K562 (cell line): ENCODE data around the gene ASIC1. TPM values are rescaled to one million over a fixed set of nuclear protein-coding genes. Genes with fewer than 3 reads are reported as not detected.

Experiments used
- ARID2 ChIP-seq: fragments of 450-650 bp; IDR thresholded peaks from 2 replicates; pipeline ENCODE4 v1.6.1; 2017; ENCODE audit warnings: antibody characterized with exemption, mild to moderate bottlenecking
- CCNT2 ChIP-seq: IDR thresholded peaks from 2 replicates; pipeline ENCODE4 v1.6.1; 2011; ENCODE audit warnings: borderline replicate concordance, low read depth, mild to moderate bottlenecking, moderate library complexity, mixed read lengths, low read length; ENCODE audit not compliant: insufficient read length; ENCODE audit errors: extremely low read depth
- CREBBP ChIP-seq: IDR thresholded peaks from one replicate; pipeline ENCODE4 v1.6.1; 2012; ENCODE audit warnings: low read depth, mild to moderate bottlenecking, control low read depth, inconsistent platforms, low read length
- CTCF ChIP-seq, 3 experiments: IDR thresholded peaks in 2 of 3; conservative IDR thresholded peaks in 1 of 3; 2 replicates each; pipeline ENCODE4 v1.5.1; 2011 to 2012; ENCODE audit warnings: low read length in 3 of 3, mild to moderate bottlenecking in 3 of 3, control low read depth in 2 of 3, improper control_type of control experiment in 1 of 3, inconsistent platforms in 1 of 3, low read depth in 1 of 3, mixed read lengths in 1 of 3, moderate library complexity in 1 of 3; ENCODE audit not compliant: insufficient read depth in 2 of 3
- EGR1 ChIP-seq: fragments of 450-650 bp; conservative IDR thresholded peaks from 2 replicates; pipeline ENCODE4 v1.6.1; 2017; ENCODE audit warnings: mild to moderate bottlenecking
- EP300 ChIP-seq: IDR thresholded peaks from 2 replicates; pipeline ENCODE4 v1.6.1; 2012; ENCODE audit warnings: low read length, improper control_type of control experiment
- MTF1 ChIP-seq: fragments of 250-450 bp; sonication (Bioruptor Pico); IDR thresholded peaks from 2 replicates; pipeline ENCODE4 v1.9.0; 2021; ENCODE audit warnings: moderate library complexity, mild to moderate bottlenecking, inconsistent platforms, borderline replicate concordance
- NELFE ChIP-seq: IDR thresholded peaks from 2 replicates; pipeline ENCODE4 v1.6.1; 2011; ENCODE audit warnings: mild to moderate bottlenecking; ENCODE audit not compliant: insufficient read depth, insufficient read length
- PBX2 ChIP-seq, 2 experiments: IDR thresholded peaks in 1 of 2; conservative IDR thresholded peaks in 1 of 2; 2 replicates each; pipeline ENCODE4 v1.6.1; 2016; ENCODE audit warnings: low read depth in 2 of 2, mild to moderate bottlenecking in 1 of 2, missing compliant biosample characterization in 1 of 2, missing genetic modification characterization in 1 of 2, moderate library complexity in 1 of 2
- PKNOX1 ChIP-seq: fragments of 450-650 bp; IDR thresholded peaks from 2 replicates; pipeline ENCODE4 v1.6.1; 2016
- TGIF2 ChIP-seq: sonication (generic); formaldehyde crosslinking; IDR thresholded peaks from 2 replicates; pipeline ENCODE4 v1.8.1; 2022; ENCODE audit warnings: mild to moderate bottlenecking, missing genetic modification reagents, moderate library complexity
- ZBTB2 ChIP-seq: fragments of 450-650 bp; IDR thresholded peaks from 2 replicates; pipeline ENCODE4 v1.6.1; 2016; ENCODE audit warnings: antibody characterized with exemption
- ZNF77 ChIP-seq: fragments of 250-450 bp; sonication (Bioruptor Pico); IDR thresholded peaks from 2 replicates; pipeline ENCODE4 v1.5.0; 2020
- polyA plus RNA-seq, 8 experiments: library from polyadenylated mRNA; depleted of rRNA in 4 of 8; stranded (reverse) in 5 of 8; unstranded in 3 of 8; fragments of >200 nt; fragmentation: Nextera tagmentation in 2 of 8; fragmentation: Illumina TruSeq in 1 of 8; extraction: Ambion mirVana in 2 of 8; extraction: Trizol in 1 of 8; gene quantifications; 2 replicates each; pipeline versions ENCODE4 v1.2.1 to v1.2.3, GENCODE V29; 2011 to 2014; ENCODE audit warnings: inconsistent platforms in 1 of 8, missing spikeins in 1 of 8
- total RNA-seq, 7 experiments: library from RNA; depleted of rRNA in 6 of 7; stranded (reverse); fragments of >200 nt in 6 of 7; fragmentation: Illumina TruSeq in 2 of 7; extraction: Trizol in 2 of 7; gene quantifications; 2 replicates each; pipeline versions ENCODE4 v1.2.1 to v1.2.3, GENCODE V29; 2011 to 2021; ENCODE audit warnings: low replicate concordance in 1 of 7
- TF ChIP-seq, protein P1 (sequence below), 2 experiments: fragments of 150-350 bp in 1 of 2; IDR thresholded peaks; 2 replicates each; pipeline ENCODE4 v1.6.1; 2012 to 2016; ENCODE audit warnings: low read depth in 2 of 2, low read length in 2 of 2, mild to moderate bottlenecking in 1 of 2, moderate library complexity in 1 of 2

The ASIC1 gene
- total and polyA plus RNA-seq, 9 of the 15 experiments (the other 6 are each of a cell fraction or from before 2014, with no cell fraction given): 0.01 to 1.7 (median 0.45) TPM

GRCh38 chr12:50103767-50104321 is 46.4 kb downstream of the ASIC1 start, which contains the start of gene GPD1 (continued):
- TF ChIP-seq, protein P1, sequence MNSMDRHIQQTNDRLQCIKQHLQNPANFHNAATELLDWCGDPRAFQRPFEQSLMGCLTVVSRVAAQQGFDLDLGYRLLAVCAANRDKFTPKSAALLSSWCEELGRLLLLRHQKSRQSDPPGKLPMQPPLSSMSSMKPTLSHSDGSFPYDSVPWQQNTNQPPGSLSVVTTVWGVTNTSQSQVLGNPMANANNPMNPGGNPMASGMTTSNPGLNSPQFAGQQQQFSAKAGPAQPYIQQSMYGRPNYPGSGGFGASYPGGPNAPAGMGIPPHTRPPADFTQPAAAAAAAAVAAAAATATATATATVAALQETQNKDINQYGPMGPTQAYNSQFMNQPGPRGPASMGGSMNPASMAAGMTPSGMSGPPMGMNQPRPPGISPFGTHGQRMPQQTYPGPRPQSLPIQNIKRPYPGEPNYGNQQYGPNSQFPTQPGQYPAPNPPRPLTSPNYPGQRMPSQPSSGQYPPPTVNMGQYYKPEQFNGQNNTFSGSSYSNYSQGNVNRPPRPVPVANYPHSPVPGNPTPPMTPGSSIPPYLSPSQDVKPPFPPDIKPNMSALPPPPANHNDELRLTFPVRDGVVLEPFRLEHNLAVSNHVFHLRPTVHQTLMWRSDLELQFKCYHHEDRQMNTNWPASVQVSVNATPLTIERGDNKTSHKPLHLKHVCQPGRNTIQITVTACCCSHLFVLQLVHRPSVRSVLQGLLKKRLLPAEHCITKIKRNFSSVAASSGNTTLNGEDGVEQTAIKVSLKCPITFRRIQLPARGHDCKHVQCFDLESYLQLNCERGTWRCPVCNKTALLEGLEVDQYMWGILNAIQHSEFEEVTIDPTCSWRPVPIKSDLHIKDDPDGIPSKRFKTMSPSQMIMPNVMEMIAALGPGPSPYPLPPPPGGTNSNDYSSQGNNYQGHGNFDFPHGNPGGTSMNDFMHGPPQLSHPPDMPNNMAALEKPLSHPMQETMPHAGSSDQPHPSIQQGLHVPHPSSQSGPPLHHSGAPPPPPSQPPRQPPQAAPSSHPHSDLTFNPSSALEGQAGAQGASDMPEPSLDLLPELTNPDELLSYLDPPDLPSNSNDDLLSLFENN (IDR thresholded peaks at IDR 0.05; ENCODE audit: low read depth in 2 of 2, low read length in 2 of 2): no peak
- TF ChIP-seq CREBBP (no peak), NELFE (no peak), TGIF2 (no peak), MTF1 (no peak), CTCF (IDR thresholded peaks at IDR 0.05 in 2 of 3, conservative IDR thresholded peaks at IDR 0.05 in 1 of 3; ENCODE audit: insufficient read depth in 2 of 3, low read depth in 1 of 3, low read length in 3 of 3) (peak in 1 of 3 experiments; percentile 3; a peak in 1 of 6 replicates), EP300 (no peak), CCNT2 (no peak), PKNOX1 (no peak), ZNF77 (no peak), ARID2 (no peak), ZBTB2 (no peak), EGR1 (peak; percentile 66), PBX2 (CRISPR knock-in tag; IDR thresholded peaks at IDR 0.05; ENCODE audit: low read depth) (no peak), PBX2 (tag; conservative IDR thresholded peaks at IDR 0.05; ENCODE audit: low read depth) (no peak)
- TF ChIP-seq, all 486 proteins: peak for 17
